Measurements from ENCODE around the gene FAM120A. TPM values are rescaled to one million over a fixed set of nuclear protein-coding genes. Genes with fewer than 3 reads are reported as not detected.

Gene FAM120A
- total RNA-seq, 2 donors from 2014 or later = 38.3 to 46.1 TPM

GRCh38 chr9:93613791-93614190 is 162.3 kb downstream of the FAM120A start:
- Mint-ChIP-seq H3K4me3 (no peak overlapping the region), H3K36me3 (ENCODE audit: low read depth) (peaks cover 9% of the 10 kb centered on the region), H3K27me3 (ENCODE audit: insufficient read depth) (no peaks in the 10 kb centered on the region), H3K27ac (no peak overlapping the region), H3K4me1 (peaks cover 19% of the 10 kb centered on the region), H3K9me3 (peaks cover 15% of the 10 kb centered on the region)
- H3K4me3 ChIP-seq (ENCODE audit: low read length) = no peak overlapping the region
- H3K4me1 ChIP-seq (ENCODE audit: control insufficient read depth, insufficient read depth, low read length) = no peaks in the 10 kb centered on the region
- H3K9ac ChIP-seq (ENCODE audit: extremely low read depth, low read length, poor library complexity, severe bottlenecking) = no peak overlapping the region
- no peaks in the 10 kb centered on the region for H3K27me3 ChIP-seq (ENCODE audit: control insufficient read depth, insufficient read depth, low read length, poor library complexity, severe bottlenecking)
- DNase-seq = peak; percentile 36
- 50 to 60% methylated on average over 2 to 3 of the region's 3 CpGs for WGBS, 2 experiments (ENCODE audit: insufficient coverage in 1 of 2, insufficient read length in 1 of 2)
- H3K9me3 ChIP-seq (ENCODE audit: control insufficient read depth, low read length) = peaks cover 15% of the 10 kb centered on the region
- H3K27ac ChIP-seq (ENCODE audit: low read depth, low read length) = no peak overlapping the region
- H3K36me3 ChIP-seq (ENCODE audit: control insufficient read depth, insufficient read depth, low read length) = peaks cover 6% of the 10 kb centered on the region
- TF ChIP-seq CTCF (conservative IDR thresholded peaks at IDR 0.05) = no peak

GRCh38 chr9:93614830-93615468 is 163.5 kb downstream of the FAM120A start:
- no peak overlapping the region for H3K4me3 Mint-ChIP-seq
- TF ChIP-seq CTCF (conservative IDR thresholded peaks at IDR 0.05) = no peak
- H3K27me3 ChIP-seq (ENCODE audit: control insufficient read depth, insufficient read depth, low read length, poor library complexity, severe bottlenecking) = no peaks in the 10 kb centered on the region
- H3K9me3 Mint-ChIP-seq = peaks cover 4% of the 10 kb centered on the region
- DNase-seq = no peak
- H3K27ac Mint-ChIP-seq = no peak overlapping the region
- H3K4me1 Mint-ChIP-seq = peaks cover 22% of the 10 kb centered on the region
- no peak overlapping the region for H3K9ac ChIP-seq (ENCODE audit: extremely low read depth, low read length, poor library complexity, severe bottlenecking)
- H3K27ac ChIP-seq (ENCODE audit: low read depth, low read length) = no peak overlapping the region
- no peak overlapping the region for H3K4me3 ChIP-seq (ENCODE audit: low read length)
- H3K4me1 ChIP-seq (ENCODE audit: control insufficient read depth, insufficient read depth, low read length) = no peaks in the 10 kb centered on the region
- H3K36me3 ChIP-seq (ENCODE audit: control insufficient read depth, insufficient read depth, low read length) = peaks cover 6% of the 10 kb centered on the region
- WGBS, 2 experiments (ENCODE audit: insufficient coverage in 1 of 2, insufficient read length in 1 of 2) = 85 to 93% methylated on average over 3 to 4 of the region's 5 CpGs
- peaks cover 4% of the 10 kb centered on the region for H3K9me3 ChIP-seq (ENCODE audit: control insufficient read depth, low read length)
- H3K27me3 Mint-ChIP-seq (ENCODE audit: insufficient read depth) = no peaks in the 10 kb centered on the region
- peaks cover 4% of the 10 kb centered on the region for H3K36me3 Mint-ChIP-seq (ENCODE audit: low read depth)

Small RNA genes lying within 50 kb of the gene (microRNA-seq; reads per million reads assigned to microRNA genes)
- gene MIR548AU (ENCODE audit: borderline microRNAs expressed) = not detected

Other genes with a start within 250 kb of the FAM120A start
- 10 to 100 TPM; 44.9 to 47.0 TPM for gene FAM120AOS, start 1.9 kb downstream of the FAM120A start, total RNA-seq
- gene PHF2, start 124.9 kb downstream of the FAM120A start, total RNA-seq = 10 to 100 TPM; 17.1 to 20.2 TPM

Measured in endodermal cell (in vitro differentiated cells).